Measurements from ENCODE around the gene AHCYL2.
"Not testable (repeated sequence)": the region's sequence is repeated elsewhere in the genome, so short reads cannot be mapped to it uniquely, and the experiment has no call there.

AHCYL2 gene

DNA sequence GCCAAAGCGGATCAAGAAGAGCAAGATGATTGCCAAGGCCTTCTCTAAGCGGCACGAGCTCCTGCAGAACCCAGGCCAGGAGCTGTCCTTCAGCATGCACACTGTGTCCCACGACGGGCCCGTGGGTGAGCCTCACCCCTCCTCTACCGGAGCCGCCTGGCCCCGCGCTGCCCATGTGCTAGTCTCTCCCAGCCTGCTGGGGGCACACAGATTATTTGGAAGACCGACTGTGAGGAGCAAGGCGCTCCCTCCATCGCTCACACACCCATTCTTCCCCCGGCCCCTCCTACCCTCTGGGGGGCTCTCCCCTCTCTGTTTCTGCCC is 13.9 kb upstream of the AHCYL2 start:
- Histone ChIP-seq H3K4me3 (ENCODE audit: low read length) (no peak overlapping the region), H3K9ac (ENCODE audit: low read depth, low read length) (no peak overlapping the region), H3K27me3 (ENCODE audit: insufficient read depth, low read length) (no peaks in the 10 kb centered on the region), H3K27ac (ENCODE audit: low read length) (no peak overlapping the region), H3K36me3 (ENCODE audit: insufficient read depth, low read depth, low read length) (peaks cover 67% of the 10 kb centered on the region), H3K9me3 (ENCODE audit: insufficient read depth, low read depth, low read length) (peaks cover 6% of the 10 kb centered on the region; the same call in 1 of the 2 replicates), H3K4me1 (ENCODE audit: insufficient read depth, low read length) (no peaks in the 10 kb centered on the region)

DNA sequence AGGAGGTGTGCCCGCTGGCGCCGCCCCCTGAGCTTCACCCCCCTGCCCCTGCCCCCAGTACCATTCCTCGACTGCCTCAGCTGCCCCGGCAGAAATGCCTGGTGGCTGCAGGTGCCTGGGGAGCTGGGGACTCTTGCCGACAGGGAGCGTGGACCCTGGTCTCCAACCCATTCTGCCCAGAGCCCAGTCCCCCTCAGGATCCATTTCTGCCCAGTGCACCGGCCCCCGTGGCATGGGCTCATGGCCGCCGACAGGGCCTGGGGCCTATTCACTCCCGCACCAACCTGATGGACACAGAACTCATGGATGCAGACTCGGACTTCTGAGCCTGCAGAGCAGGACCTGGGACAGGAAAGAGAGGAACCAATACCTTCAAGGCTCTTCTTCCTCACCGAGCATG is 12.7 kb upstream of the AHCYL2 start:
- Histone ChIP-seq H3K9me3 (ENCODE audit: insufficient read depth, low read depth, low read length) (peaks cover 6% of the 10 kb centered on the region; the same call in 1 of the 2 replicates), H3K36me3 (ENCODE audit: insufficient read depth, low read depth, low read length) (peaks cover 57% of the 10 kb centered on the region), H3K9ac (ENCODE audit: low read depth, low read length) (no peak overlapping the region), H3K4me1 (ENCODE audit: insufficient read depth, low read length) (no peaks in the 10 kb centered on the region), H3K27me3 (ENCODE audit: insufficient read depth, low read length) (no peaks in the 10 kb centered on the region), H3K27ac (ENCODE audit: low read length) (no peak overlapping the region), H3K4me3 (ENCODE audit: low read length) (no peak overlapping the region)

DNA sequence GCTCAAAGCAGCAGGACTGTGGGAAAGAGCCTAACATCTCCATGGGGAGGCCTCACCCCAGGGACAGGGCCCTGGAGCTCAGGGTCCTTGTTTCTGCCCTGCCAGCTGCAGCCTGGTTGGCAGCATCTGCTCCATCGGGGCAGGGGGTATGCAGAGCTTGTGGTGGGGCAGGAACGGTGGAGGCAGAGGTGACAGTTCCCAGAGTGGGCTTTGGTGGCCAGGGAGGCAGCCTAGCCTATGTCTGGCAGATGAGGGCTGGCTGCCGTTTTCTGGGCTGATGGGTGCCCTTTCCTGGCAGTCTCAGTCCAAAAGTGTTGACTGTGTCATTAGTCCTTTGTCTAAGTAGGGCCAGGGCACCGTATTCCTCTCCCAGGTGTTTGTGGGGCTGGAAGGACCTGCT is 12.2 kb upstream of the AHCYL2 start:
- Histone ChIP-seq H3K4me1 (ENCODE audit: insufficient read depth, low read length) (no peaks in the 10 kb centered on the region), H3K36me3 (ENCODE audit: insufficient read depth, low read depth, low read length) (peaks cover 52% of the 10 kb centered on the region), H3K4me3 (ENCODE audit: low read length) (no peak overlapping the region), H3K27me3 (ENCODE audit: insufficient read depth, low read length) (no peaks in the 10 kb centered on the region), H3K9me3 (ENCODE audit: insufficient read depth, low read depth, low read length) (peaks cover 6% of the 10 kb centered on the region; the same call in 1 of the 2 replicates), H3K27ac (ENCODE audit: low read length) (no peak overlapping the region), H3K9ac (ENCODE audit: low read depth, low read length) (no peak overlapping the region)

DNA sequence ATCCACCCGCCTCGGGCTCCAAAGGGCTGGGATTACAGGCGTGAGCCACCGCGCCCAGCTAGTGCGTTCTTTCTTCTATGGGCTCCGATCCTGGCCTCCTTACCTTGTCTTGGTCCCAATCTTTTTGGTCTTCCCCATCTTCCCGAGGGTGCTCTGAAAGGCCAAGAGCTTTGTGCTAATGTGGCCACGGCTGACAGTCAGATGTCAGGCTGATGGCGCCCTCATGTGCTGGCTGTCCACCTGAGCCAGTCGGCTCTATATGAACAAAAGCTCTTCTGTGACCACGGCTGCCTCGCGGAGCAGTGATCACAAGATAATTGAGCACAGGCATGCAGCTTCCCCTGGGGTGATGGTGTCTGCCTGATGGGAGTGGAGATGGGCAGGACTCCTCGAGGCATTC is 11.0 kb upstream of the AHCYL2 start:
- H3K27me3 ChIP-seq (ENCODE audit: insufficient read depth, low read length) = no peaks in the 10 kb centered on the region

DNA sequence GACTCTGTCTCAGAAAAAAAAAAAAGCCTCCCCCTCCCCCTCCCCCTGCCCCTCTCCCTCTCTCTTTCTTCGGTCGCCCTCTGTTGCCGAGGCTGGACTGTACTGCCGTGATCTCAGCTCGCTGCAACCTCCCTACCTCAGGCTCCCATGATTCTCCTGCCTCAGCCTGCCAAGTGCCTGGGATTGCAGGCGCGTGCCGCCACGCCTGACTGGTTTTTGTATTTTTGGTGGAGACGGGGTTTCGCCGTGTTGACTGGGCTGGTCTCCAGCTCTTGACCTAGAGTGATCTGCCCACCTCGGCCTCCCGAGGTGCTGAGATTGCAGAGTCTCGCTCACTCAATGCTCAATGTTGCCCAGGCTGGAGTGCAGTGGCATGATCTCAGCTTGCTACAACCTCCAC is 9.1 kb upstream of the AHCYL2 start:
- not testable (repeated sequence) for H3K27ac ChIP-seq (ENCODE audit: low read length); H3K9me3 ChIP-seq (ENCODE audit: insufficient read depth, low read depth, low read length); H3K4me1 ChIP-seq (ENCODE audit: insufficient read depth, low read length); H3K9ac ChIP-seq (ENCODE audit: low read depth, low read length); H3K4me3 ChIP-seq (ENCODE audit: low read length); H3K27me3 ChIP-seq (ENCODE audit: insufficient read depth, low read length)
- H3K36me3 ChIP-seq (ENCODE audit: insufficient read depth, low read depth, low read length) = peaks cover 26% of the 10 kb centered on the region

More for the DNA sequence above, 11.0 kb upstream of the AHCYL2 start:
- peaks cover 6% of the 10 kb centered on the region; the same call in 1 of the 2 replicates for H3K9me3 ChIP-seq (ENCODE audit: insufficient read depth, low read depth, low read length)
- H3K4me3 ChIP-seq (ENCODE audit: low read length) = no peak overlapping the region
- H3K36me3 ChIP-seq (ENCODE audit: insufficient read depth, low read depth, low read length) = peaks cover 44% of the 10 kb centered on the region
- H3K9ac ChIP-seq (ENCODE audit: low read depth, low read length) = no peak overlapping the region
- no peak overlapping the region for H3K27ac ChIP-seq (ENCODE audit: low read length)
- H3K4me1 ChIP-seq (ENCODE audit: insufficient read depth, low read length) = no peaks in the 10 kb centered on the region

DNA sequence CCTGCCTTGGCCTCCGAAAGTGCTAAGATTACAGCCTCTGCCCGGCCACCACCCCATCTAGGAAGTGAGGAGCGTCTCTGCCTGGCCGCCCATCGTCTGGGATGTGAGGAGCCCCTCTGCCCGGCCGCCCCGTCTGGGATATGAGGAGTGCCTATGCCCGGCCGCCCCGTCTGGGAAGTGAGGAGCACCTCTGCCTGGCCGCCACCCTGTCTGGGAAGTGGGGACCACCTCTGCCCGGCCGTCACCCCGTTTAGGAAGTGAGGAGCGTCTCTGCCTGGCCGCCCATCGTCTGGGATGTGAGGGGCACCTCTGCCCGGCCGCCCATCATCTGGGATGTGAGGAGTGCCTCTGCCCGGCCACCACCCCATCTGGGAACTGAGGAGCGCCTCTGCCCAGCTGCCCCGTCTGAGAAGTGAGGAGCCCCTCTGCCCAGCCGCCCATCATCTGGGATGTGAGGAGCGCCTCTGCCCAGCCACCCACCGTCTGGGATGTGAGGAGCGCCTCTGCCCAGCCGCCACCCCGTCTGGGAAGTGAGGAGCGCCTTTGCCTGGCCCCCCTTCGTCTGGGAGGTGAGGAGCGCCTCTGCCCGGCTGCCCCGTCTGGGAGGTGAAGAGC is 8.6 kb upstream of the AHCYL2 start:
- not testable (repeated sequence) for H3K9ac ChIP-seq (ENCODE audit: low read depth, low read length); H3K27me3 ChIP-seq (ENCODE audit: insufficient read depth, low read length); H3K4me1 ChIP-seq (ENCODE audit: insufficient read depth, low read length); H3K4me3 ChIP-seq (ENCODE audit: low read length); H3K27ac ChIP-seq (ENCODE audit: low read length); H3K9me3 ChIP-seq (ENCODE audit: insufficient read depth, low read depth, low read length)
- peaks cover 20% of the 10 kb centered on the region; the same call in 1 of the 2 replicates for H3K36me3 ChIP-seq (ENCODE audit: insufficient read depth, low read depth, low read length)

DNA sequence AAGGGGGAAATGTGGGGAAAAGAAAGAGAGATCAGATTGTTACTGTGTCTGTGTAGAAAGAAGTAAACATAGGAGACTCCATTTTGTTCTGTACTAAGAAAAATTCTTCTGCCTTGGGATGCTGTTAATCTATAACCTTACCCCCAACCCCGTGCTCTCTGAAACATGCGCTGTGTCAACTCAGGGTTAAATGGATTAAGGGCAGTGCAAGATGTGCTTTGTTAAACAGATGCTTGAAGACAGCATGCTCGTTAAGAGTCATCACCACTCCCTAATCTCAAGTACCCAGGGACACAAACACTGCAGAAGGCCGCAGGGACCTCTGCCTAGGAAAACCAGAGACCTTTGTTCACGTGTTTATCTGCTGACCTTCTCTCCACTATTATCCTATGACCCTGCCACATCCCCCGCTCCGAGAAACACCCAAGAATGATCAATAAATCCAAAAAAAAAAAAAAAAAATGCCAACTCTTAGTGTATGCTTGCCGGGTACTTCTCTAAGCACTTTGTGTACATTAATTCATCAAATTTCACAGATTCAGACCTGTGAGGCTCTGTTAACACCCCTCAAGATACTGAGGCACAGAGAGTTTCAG is 7.9 kb upstream of the AHCYL2 start:
- not testable (repeated sequence) for H3K27ac ChIP-seq (ENCODE audit: low read length); H3K9ac ChIP-seq (ENCODE audit: low read depth, low read length); H3K4me3 ChIP-seq (ENCODE audit: low read length); H3K27me3 ChIP-seq (ENCODE audit: insufficient read depth, low read length); H3K9me3 ChIP-seq (ENCODE audit: insufficient read depth, low read depth, low read length); H3K4me1 ChIP-seq (ENCODE audit: insufficient read depth, low read length)
- H3K36me3 ChIP-seq (ENCODE audit: insufficient read depth, low read depth, low read length) = peaks cover 13% of the 10 kb centered on the region; the same call in 1 of the 2 replicates

DNA sequence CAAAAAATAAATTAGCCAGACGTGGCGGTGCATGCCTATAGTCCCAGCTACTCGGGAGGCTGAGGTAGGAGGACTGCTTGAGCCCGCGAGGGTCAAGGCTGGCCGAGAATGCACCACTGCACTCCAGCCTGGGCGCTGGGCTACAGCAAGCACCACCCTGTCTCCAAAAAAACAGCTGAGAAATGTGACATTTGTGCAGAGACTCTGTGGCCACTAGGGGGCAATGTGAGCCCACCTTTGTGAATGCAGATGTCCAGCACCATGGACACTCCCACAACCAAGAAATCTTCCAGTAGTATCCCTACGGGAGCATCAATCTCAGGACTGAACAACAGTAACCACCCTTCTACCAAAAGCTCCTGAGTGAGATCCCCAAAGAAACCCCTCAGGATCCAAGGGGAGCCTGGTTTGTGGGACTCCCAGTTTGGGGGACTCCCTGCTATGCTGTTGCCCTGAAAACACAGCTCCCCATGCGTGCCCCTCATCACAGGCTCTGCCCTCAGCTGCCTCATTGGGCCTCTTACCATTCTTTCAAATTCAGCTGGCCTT is 6.2 kb upstream of the AHCYL2 start:
- H3K9ac ChIP-seq (ENCODE audit: low read depth, low read length) = no peak overlapping the region

DNA sequence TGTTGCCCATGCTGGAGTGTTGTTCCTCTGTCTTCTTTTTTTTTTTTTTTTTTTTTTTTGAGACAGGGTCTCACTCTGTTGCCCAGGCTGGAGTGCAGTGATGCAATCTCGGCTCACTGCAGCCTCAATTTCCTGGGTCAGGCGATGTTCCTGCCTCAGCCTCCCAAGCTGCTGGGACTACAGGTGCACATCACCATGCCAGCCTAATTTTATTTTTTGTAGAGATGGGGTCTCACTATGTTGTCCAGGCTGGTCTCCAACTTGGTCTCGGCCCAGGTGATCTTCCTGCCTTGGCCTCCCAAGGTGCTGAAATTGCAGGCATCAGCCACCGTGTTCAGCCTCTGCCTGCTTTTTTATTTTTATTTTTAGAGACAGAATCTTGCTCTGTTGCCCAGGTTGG is 5.7 kb upstream of the AHCYL2 start:
- H3K9ac ChIP-seq (ENCODE audit: low read depth, low read length); H3K9me3 ChIP-seq (ENCODE audit: insufficient read depth, low read depth, low read length); H3K4me1 ChIP-seq (ENCODE audit: insufficient read depth, low read length); H3K27me3 ChIP-seq (ENCODE audit: insufficient read depth, low read length); H3K36me3 ChIP-seq (ENCODE audit: insufficient read depth, low read depth, low read length); H3K27ac ChIP-seq (ENCODE audit: low read length); H3K4me3 ChIP-seq (ENCODE audit: low read length): not testable (repeated sequence)

More for the DNA sequence above, 6.2 kb upstream of the AHCYL2 start:
- Histone ChIP-seq H3K27me3 (ENCODE audit: insufficient read depth, low read length) (no peaks in the 10 kb centered on the region), H3K4me3 (ENCODE audit: low read length) (no peak overlapping the region), H3K4me1 (ENCODE audit: insufficient read depth, low read length) (no peaks in the 10 kb centered on the region), H3K36me3 (ENCODE audit: insufficient read depth, low read depth, low read length) (no peaks in the 10 kb centered on the region), H3K27ac (ENCODE audit: low read length) (no peak overlapping the region), H3K9me3 (ENCODE audit: insufficient read depth, low read depth, low read length) (peaks cover 6% of the 10 kb centered on the region; the same call in 1 of the 2 replicates)

DNA sequence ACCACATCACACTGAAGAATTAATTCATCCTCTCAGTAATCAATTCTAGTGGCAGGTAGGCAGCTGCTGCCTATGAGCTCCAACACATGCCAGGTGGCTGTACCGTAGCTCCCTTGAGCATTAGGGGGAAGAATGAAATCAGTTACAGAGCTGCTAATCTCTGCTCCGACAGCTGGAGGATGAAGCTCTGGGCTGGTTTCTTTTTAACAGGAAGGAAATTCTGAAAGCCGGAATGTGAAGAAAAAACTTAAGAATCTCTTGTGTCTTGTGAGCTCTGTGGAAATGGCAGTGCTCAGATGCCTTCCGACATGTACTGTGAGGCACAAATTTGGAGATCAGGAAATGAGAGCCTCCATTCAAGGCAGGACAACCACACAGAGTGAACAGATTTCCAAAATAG is 2.8 kb upstream of the AHCYL2 start:
- peaks cover 12% of the 10 kb centered on the region; the same call in 1 of the 2 replicates for H3K27me3 ChIP-seq (ENCODE audit: insufficient read depth, low read length)
- H3K4me1 ChIP-seq (ENCODE audit: insufficient read depth, low read length) = peaks cover 10% of the 10 kb centered on the region; the same call in 1 of the 2 replicates
- no peak overlapping the region for H3K9ac ChIP-seq (ENCODE audit: low read depth, low read length)
- H3K9me3 ChIP-seq (ENCODE audit: insufficient read depth, low read depth, low read length) = no peaks in the 10 kb centered on the region
- H3K4me3 ChIP-seq (ENCODE audit: low read length) = no peak overlapping the region
- H3K27ac ChIP-seq (ENCODE audit: low read length) = no peak overlapping the region
- no peaks in the 10 kb centered on the region for H3K36me3 ChIP-seq (ENCODE audit: insufficient read depth, low read depth, low read length)

DNA sequence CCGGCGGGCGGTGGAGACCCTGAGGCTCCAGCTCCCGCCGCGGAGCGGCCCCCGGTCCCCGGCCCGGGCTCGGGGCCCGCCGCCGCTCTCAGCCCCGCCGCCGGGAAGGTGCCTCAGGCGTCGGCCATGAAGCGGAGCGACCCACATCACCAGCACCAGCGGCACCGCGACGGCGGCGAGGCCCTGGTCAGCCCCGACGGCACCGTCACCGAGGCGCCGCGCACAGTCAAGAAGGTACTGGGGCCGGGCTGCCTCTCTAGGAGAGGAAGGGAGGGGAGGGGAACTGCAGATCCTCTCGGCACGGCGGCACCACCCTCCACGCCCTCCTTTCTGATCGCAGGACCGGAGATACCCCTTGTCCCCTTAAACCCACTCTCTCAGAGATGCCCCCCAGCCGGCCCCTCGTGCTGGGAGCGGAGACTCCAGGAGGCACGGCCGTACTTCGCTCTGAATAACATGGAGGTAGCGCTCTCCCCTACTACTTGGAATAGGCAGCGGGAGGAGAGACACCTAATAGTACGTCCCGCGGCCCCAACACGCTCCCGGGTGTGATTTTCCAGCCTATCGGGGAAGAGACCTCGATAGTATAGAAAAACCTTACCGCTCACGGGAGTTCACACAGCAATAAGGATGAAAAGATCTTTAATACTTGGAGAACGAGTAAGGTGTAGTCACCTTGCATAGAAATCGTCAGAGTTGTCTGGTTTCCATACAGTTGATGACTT is 538 bp downstream of the AHCYL2 start:
- Histone ChIP-seq H3K36me3 (ENCODE audit: insufficient read depth, low read depth, low read length) (no peaks in the 10 kb centered on the region), H3K9ac (ENCODE audit: low read depth, low read length) (peak overlapping the region; percentile 73), H3K27ac (ENCODE audit: low read length) (peak overlapping the region; percentile 58), H3K9me3 (ENCODE audit: insufficient read depth, low read depth, low read length) (no peaks in the 10 kb centered on the region), H3K4me3 (ENCODE audit: low read length) (peak overlapping the region; percentile 93), H3K27me3 (ENCODE audit: insufficient read depth, low read length) (peaks cover 12% of the 10 kb centered on the region; the same call in 1 of the 2 replicates), H3K4me1 (ENCODE audit: insufficient read depth, low read length) (peaks cover 10% of the 10 kb centered on the region; the same call in 1 of the 2 replicates)

All from iPS-20b (cell line).